ENCODE data around the gene SPATA46.
"Not testable (repeated sequence)": the region's sequence is repeated elsewhere in the genome, so short reads cannot be mapped to it uniquely, and the experiment has no call there.

SPATA46 gene

GRCh38 chr1:162373072-162373427 is 3.6 kb downstream of the SPATA46 start:
- DNase-seq: no peak

DNA sequence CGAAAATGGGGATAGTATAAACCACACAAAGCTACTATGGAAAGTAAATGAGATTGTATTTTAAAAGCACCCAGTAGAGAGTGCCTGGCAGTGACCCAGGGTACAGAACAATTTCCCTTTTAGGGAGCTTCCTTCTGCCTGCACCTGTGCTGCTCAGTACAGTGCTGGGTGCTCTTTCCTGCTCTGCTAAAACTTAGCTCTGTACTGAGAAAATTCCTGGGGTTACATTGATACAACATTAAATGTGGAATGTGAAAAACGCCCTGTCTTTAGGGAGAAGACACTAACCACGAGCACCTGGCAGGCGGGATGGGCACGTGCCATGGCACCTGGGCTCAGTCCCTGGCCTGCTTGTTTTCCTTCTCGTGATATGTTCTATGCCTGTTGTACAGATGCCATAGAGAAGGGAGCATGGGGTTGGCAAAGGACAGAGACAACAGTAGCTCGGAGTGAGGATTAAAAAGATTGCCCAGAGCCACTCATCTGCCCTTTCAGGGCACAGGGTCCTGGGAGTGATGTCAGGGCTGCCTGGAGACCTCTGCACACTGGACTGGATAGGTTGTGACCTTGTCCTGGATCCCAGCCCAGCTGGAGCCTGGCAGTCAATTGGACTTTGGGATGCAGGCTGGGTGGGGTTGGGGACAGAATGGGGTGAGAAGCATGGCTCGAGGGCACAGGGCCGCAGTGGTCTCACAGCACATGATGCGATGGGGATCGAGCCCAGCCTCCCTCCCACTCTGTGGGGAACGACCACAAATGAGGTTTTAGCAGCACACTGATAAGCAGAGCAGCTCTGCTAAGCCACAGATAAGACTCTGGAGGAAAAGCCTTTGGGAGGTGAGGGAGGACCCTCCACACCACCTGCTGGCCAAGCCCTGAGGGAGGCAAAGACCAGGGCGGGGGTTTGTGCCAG is 4.2 kb downstream of the SPATA46 start:
- DNase-seq: no peak

GRCh38 chr1:162371611-162372010 is 5.0 kb downstream of the SPATA46 start:
- DNase-seq: no peak

DNA sequence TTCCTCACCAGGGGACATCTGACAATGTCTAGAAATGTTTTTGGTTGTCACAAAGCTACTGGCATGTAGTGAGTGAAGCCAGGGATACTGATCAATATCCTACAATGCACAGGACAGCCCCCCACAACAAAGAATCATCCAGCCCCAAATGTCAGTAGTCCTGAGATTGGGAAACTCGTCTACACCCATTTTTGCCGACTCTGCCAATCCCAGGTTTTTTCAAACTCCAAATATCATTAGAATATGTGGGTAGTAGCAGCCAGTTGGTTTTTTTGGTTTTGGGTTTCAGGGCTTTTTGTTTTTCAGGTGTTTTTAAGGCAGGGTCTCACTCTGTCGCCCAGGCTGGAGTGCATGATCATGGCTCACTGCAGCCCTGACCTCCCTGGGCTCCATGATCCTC is 5.9 kb downstream of the SPATA46 start:
- no peak for DNase-seq

DNA sequence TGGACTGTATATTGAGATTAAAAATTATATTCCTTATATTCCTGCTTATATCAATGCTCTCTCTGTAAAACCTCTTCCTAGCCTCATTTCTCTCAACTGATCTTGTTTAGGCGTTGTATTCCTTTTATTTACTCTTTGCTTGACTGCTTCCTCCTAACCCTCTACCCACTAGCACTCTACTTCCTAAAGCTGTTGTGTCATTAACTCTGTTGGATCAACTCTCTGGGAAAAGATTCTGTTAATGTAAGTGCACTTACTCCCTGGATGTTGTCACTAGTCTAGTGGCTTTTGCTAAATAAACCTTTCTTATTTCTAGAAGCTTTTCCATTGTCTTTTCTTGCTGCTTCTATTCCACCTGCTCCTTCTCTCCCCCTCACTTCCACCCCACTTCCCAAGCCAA is 6.5 kb downstream of the SPATA46 start:
- DNase-seq: no peak

DNA sequence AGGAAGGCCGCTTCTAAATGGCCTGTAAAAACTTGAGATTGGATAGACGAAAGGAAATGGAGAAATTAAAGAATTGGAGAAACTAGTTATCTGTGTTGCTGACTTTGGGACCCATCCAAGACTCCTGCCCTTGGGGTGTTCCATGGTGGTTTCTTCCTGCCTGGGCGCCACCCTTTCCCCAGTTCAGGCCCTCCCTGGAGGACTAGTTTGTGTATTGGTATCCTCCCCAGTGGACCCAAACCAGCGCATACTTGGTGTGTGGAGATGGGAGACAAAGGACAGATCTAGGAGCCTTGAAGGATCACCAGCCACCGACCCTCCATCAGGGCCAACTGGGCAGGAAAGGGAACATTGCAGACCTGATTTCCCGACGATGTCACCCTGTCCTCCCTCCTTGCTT is 7.1 kb downstream of the SPATA46 start:
- DNase-seq: no peak

- no peak for DNase-seq
These were observed 8.2 kb downstream of the SPATA46 start for GRCh38 chr1:162368451-162368850.

GRCh38 chr1:162367772-162368171 is 8.9 kb downstream of the SPATA46 start:
- DNase-seq: no peak

- no peak for DNase-seq
These were observed 9.6 kb downstream of the SPATA46 start for GRCh38 chr1:162367073-162367472.

- no peak for DNase-seq
These were observed 10.0 kb downstream of the SPATA46 start for GRCh38 chr1:162366671-162367070.

- DNase-seq: no peak
These were observed 10.5 kb downstream of the SPATA46 start for GRCh38 chr1:162366149-162366548.

DNA sequence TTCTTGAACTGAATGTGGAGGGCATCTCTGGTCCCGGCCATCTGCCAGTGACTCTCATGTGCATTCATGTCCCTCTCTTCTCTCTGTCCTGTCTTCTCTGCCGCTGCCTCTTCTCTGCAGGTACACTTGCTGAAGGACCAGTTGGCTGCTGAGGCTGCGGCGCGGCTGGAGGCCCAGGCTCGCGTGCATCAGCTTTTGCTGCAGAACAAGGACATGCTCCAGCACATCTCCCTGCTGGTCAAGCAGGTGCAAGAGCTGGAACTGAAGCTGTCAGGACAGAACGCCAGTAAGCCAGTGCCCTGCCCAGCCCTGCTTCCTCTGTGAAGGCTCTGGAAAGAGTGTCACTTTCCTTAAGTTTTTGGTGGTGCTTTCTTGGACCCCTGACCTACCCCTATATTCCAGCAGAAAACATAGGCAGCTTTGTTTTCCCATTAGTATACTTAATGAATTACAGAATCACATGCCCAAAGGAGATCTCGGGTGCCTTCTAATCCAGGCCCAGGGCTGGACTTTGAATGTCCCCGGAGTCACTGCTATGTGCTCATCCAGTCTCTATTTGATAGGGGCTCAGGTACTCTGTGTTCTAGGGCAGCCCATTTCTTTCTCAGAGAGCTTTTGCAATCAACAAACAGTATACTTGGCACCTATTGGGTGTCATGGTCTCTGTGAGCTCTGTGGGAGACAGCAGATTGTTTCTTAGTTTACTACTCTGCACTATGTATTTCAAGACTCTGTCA is 11.2 kb downstream of the SPATA46 start:
- DNase-seq: no peak

DNA sequence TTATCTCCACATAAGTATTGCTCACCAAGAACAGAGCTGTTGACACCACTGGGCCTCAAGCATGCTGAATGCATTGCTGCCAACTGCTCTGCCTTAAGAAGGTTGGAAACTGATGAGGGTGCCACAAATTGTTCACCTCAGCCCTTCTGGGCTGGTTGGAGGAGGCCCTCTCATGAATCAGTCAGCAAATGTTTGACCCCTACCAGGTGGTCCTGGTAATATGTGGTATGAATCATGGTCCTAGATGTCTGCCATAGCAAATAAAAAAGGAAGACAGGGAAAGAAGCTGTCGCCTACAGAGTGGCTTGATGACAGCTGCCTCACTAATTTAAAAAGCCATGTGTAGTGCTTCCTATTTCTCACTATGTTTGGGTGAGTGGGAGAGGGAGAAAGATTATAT is 12.2 kb downstream of the SPATA46 start:
- no peak for DNase-seq

GRCh38 chr1:162363823-162364222 is 12.8 kb downstream of the SPATA46 start:
- DNase-seq: no peak

DNA sequence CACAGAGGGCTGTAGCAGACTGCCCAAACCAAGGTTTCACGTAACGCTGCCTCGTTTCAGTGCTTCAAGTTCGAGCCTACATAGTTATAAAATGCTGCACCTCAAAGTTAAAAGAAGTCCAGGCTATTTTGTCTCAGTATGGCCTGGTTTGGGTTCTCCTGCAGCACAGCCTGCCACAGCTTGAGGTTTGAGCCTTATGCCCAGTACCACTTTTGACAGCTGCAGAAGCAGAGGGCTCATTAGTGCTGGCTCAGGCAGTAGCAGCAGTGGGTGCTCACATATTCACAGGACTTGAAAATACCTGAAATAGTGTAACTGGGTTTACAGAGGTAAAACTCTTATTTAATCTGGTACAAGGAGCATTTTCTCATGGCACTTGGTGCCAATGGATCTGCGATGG is 15.3 kb downstream of the SPATA46 start:
- DNase-seq: no peak

DNA sequence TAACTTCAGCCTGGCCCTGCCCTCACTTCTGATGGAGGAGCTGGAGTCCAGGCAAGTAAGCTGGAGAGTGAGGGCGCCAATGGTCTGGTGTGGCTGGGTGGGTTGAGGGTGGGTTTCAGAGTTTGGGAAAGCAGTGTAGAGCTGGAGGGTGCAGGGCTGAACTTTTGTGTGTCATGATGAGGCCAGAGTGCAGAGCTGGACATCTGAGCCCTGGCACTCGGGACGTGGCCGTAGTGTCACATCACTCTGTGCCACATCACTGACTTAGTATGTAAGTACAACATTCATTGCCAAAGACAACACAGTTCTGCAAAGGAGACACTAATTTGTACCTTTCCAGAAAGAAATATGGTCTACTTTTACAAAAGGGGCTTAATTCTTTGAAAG is 15.8 kb downstream of the SPATA46 start:
- DNase-seq: no peak

DNA sequence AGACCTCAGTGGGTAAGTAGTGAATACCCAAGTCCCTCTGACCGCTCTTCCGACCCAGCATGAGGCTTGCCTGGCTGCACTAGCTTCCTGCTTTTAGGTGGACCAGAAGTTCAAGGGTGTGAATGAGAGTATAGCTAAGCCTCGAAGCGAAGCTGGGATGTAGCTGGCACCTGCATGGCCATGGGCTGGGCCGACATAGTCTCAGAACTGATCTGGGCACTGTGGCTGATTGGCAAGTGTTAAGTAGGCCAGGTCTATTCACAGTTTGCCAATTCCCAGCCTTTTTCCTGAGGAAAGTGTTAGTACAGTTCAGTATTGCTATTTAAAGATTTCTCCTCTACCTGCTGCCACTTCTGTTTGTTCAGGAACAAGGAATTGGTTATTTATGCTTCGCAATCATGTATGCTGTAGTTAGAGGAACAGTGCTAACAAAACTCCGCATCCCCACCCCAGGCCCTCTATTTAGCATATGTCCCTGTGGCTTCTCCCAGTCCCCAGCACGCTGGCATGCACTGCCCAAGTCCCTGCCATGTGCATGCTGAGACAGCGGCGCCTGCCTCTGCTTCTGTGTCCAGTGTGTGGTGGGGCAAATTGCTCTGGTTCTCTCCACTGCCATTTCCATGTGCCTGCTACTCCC is 16.3 kb downstream of the SPATA46 start:
- no peak for DNase-seq

- no peak for DNase-seq
These were observed 17.0 kb downstream of the SPATA46 start for GRCh38 chr1:162359523-162360236.

DNA sequence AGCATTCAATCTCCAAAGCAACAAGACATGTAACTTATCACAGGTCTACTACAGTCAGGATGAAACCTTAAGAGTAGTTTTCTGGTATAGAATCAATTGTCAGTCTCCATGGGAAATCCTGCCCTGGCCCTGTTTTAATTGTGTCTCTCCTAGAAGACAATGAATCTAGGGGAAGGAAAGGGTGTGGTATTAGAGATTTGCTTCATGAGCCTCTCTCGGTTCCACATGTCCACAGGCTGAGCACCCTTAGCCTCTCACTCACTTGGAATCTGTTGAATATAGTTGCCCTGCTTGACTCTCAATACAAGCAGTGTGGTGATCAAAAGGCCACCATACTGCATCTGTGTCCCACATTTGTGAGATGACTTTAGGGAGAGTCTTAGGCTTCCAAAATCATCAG is 17.7 kb downstream of the SPATA46 start:
- DNase-seq: no peak

GRCh38 chr1:162357681-162358266 is 18.9 kb downstream of the SPATA46 start:
- DNase-seq: peak in 1 of 2 donors; percentile 22

DNA sequence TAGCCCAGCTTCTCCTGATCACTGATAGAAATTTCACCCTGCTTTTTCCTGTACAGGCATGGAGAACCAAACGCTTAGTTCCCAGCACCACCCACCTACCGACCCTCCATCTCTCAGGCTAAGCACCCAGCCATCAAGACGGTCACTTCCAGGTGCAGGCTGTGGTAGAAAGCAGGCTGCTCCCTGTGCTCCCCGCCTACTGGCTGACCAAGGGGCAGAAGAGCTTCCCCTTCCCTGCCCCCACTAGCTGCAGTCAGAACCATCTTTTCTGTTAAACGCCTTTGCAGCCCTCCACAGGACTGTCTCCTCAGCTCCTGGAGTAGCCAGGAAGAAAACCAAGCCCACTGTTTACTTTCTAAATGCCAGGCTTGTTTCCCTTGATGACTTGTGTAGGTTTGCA is 23.0 kb downstream of the SPATA46 start:
- no peak for DNase-seq

GRCh38 chr1:162353078-162353477 is 23.6 kb downstream of the SPATA46 start:
- no peak for DNase-seq

DNA sequence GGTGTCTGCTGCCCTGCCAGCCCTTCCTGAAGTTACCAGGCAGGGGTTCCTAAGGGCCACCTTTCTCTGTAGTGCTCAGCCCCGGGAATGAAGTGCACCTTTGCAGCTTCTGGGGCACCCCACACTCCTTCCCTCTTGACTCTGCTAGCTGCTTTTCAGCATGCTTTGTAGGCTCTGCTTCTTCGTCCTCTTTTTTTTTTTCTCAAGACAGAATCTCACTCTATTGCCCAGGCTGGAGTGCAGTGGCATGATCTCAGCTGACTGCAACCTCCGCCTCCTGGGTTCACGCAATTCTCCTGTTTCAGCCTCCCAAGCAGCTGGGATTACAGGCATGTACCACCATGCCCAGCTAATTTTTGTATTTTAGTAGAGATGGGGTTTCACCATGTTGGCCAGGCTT is 24.8 kb downstream of the SPATA46 start:
- DNase-seq: not testable (repeated sequence)

Measured in CD4-positive, alpha-beta T cell treated with Interferon alpha-2 for 1 hour (primary cell).